ENCODE results near the gene ATP5PD. TPM values are rescaled to one million over a fixed set of nuclear protein-coding genes. Genes with fewer than 3 reads are reported as not detected.

Gene ATP5PD
- total RNA-seq, 1 donor from 2014 or later = 133 TPM

- intact Hi-C loops (cut with DNase I) = no loop called here
- Histone ChIP-seq H3K4me1 (peaks cover 9 to 22% of the 10 kb centered on the region in 2 donors), H3K9me3 (no peaks in the 10 kb centered on the region), H3K4me3 (peak overlapping the region in 1 of 2 donors; percentile 66), H3K36me3 (no peaks in the 10 kb centered on the region), H3K27ac (peak overlapping the region; percentile 88 to 89), H3K27me3 (no peaks in the 10 kb centered on the region)
- no peak for TF ChIP-seq CTCF (IDR thresholded peaks at IDR 0.05)
- peak in 1 of 2 donors; percentile 76 for DNase-seq (ENCODE audit: low spot score in 2 of 2)
Measured at GRCh38 chr17:75078284-75079022, 31.7 kb upstream of the ATP5PD start.

GRCh38 chr17:75077496-75078283 is 30.9 kb upstream of the ATP5PD start:
- Histone ChIP-seq H3K4me3 (peak overlapping the region; percentile 46 to 66), H3K27ac (peak overlapping the region; percentile 88 to 89), H3K4me1 (peaks cover 9 to 22% of the 10 kb centered on the region in 2 donors), H3K9me3 (no peaks in the 10 kb centered on the region), H3K27me3 (no peaks in the 10 kb centered on the region), H3K36me3 (no peaks in the 10 kb centered on the region)
- peak in 1 of 3 experiments; percentile 16 for TF ChIP-seq CTCF (IDR thresholded peaks at IDR 0.05)
- DNase-seq (ENCODE audit: low spot score in 2 of 2) = peak in 1 of 2 donors; percentile 87
- intact Hi-C loops (cut with DNase I) = loop anchor here (2.0 kb wide), 1 partner anchor 29 kb away; no protein-coding TSS in a partner anchor

- Histone ChIP-seq H3K4me3 (peak overlapping the region; percentile 46 to 66), H3K9me3 (no peaks in the 10 kb centered on the region), H3K4me1 (peaks cover 9 to 22% of the 10 kb centered on the region in 2 donors), H3K27me3 (no peaks in the 10 kb centered on the region), H3K27ac (peak overlapping the region; percentile 88 to 89), H3K36me3 (no peaks in the 10 kb centered on the region)
- DNase-seq (ENCODE audit: low spot score in 2 of 2) = no peak
- TF ChIP-seq CTCF (IDR thresholded peaks at IDR 0.05) = no peak
- intact Hi-C loops (cut with DNase I) = loop anchor here (2.0 kb wide), 1 partner anchor 30 kb away; no protein-coding TSS in a partner anchor
Measured at GRCh38 chr17:75077072-75077495, 30.3 kb upstream of the ATP5PD start.

- peak overlapping the region in 1 of 2 donors; percentile 1 for H3K27ac ChIP-seq
- peaks cover 9 to 22% of the 10 kb centered on the region in 2 donors for H3K4me1 ChIP-seq
- no peaks in the 10 kb centered on the region for H3K27me3 ChIP-seq
- intact Hi-C loops (cut with DNase I) = loop anchor here (2.0 kb wide), 1 partner anchor 31 kb away; no protein-coding TSS in a partner anchor
- no peaks in the 10 kb centered on the region for H3K9me3 ChIP-seq
- TF ChIP-seq CTCF (IDR thresholded peaks at IDR 0.05) = no peak
- no peaks in the 10 kb centered on the region for H3K36me3 ChIP-seq
- no peak overlapping the region for H3K4me3 ChIP-seq
- DNase-seq (ENCODE audit: low spot score in 2 of 2) = no peak
Measured at GRCh38 chr17:75075597-75076336, 29.0 kb upstream of the ATP5PD start.

GRCh38 chr17:75074532-75074931 is 27.8 kb upstream of the ATP5PD start:
- Histone ChIP-seq H3K4me3 (no peak overlapping the region), H3K27ac (no peak overlapping the region), H3K27me3 (no peaks in the 10 kb centered on the region), H3K36me3 (no peaks in the 10 kb centered on the region), H3K9me3 (no peaks in the 10 kb centered on the region), H3K4me1 (peaks cover 9 to 21% of the 10 kb centered on the region in 2 donors)
- no peak for DNase-seq (ENCODE audit: low spot score in 2 of 2)
- intact Hi-C loops (cut with DNase I) = no loop called here
- no peak for TF ChIP-seq CTCF (IDR thresholded peaks at IDR 0.05)
